Measurements from ENCODE around the gene SESN1.

Gene SESN1

GRCh38 chr6:109059571-109060021, 35.0 kb downstream of the SESN1 start:
- H3K27me3 Mint-ChIP-seq = no peaks in the 10 kb centered on the region
- no peak for DNase-seq
- peak overlapping the region; percentile 64 for H3K4me3 Mint-ChIP-seq
- H3K9me3 Mint-ChIP-seq = no peaks in the 10 kb centered on the region
- peaks cover 2% of the 10 kb centered on the region for H3K36me3 Mint-ChIP-seq (ENCODE audit: low read depth)
- peaks cover 29% of the 10 kb centered on the region for H3K4me1 Mint-ChIP-seq
- H3K27ac Mint-ChIP-seq = peak overlapping the region; percentile 55
- ATAC-seq = peak; percentile 96

- no peak for DNase-seq
- ATAC-seq = no peak
- H3K9me3 Mint-ChIP-seq = no peaks in the 10 kb centered on the region
- peaks cover 2% of the 10 kb centered on the region for H3K36me3 Mint-ChIP-seq (ENCODE audit: low read depth)
- H3K4me3 Mint-ChIP-seq = no peak overlapping the region
- peaks cover 27% of the 10 kb centered on the region for H3K4me1 Mint-ChIP-seq
- H3K27ac Mint-ChIP-seq = peak overlapping the region; percentile 55
- no peaks in the 10 kb centered on the region for H3K27me3 Mint-ChIP-seq
Observed at GRCh38 chr6:109059153-109059552, 35.5 kb downstream of the SESN1 start.

DNA sequence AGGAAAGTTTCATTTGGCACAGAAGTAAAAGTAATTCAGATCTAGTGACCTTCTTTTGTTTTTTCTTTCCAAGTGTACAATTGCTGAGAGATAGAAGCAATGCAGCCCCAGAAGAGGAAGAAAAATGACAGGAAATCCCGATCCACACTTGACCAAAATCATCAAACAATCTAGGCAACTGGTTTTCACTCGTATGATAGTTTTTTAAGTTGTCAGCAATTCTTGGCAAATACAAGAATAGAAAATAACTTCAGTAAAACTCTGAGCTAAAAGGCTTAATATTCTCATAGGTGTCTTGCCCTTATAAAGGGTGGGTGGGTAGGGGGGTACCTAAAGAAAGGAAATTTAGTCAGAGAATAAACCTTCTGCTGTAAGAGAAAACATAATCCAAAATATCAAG, 36.0 kb downstream of the SESN1 start:
- DNase-seq (no peak), ATAC-seq (no peak)
- Mint-ChIP-seq H3K36me3 (ENCODE audit: low read depth) (peaks cover 2% of the 10 kb centered on the region), H3K9me3 (no peaks in the 10 kb centered on the region), H3K27me3 (no peaks in the 10 kb centered on the region), H3K27ac (no peak overlapping the region), H3K4me1 (peaks cover 25% of the 10 kb centered on the region), H3K4me3 (no peak overlapping the region)

- no peak for DNase-seq
- no peak overlapping the region for H3K27ac Mint-ChIP-seq
- peaks cover 2% of the 10 kb centered on the region for H3K36me3 Mint-ChIP-seq (ENCODE audit: low read depth)
- no peaks in the 10 kb centered on the region for H3K9me3 Mint-ChIP-seq
- no peak for ATAC-seq
- peaks cover 30% of the 10 kb centered on the region for H3K4me1 Mint-ChIP-seq
- no peak overlapping the region for H3K4me3 Mint-ChIP-seq
- no peaks in the 10 kb centered on the region for H3K27me3 Mint-ChIP-seq
Observed at GRCh38 chr6:109056661-109057060, 38.0 kb downstream of the SESN1 start.

DNA sequence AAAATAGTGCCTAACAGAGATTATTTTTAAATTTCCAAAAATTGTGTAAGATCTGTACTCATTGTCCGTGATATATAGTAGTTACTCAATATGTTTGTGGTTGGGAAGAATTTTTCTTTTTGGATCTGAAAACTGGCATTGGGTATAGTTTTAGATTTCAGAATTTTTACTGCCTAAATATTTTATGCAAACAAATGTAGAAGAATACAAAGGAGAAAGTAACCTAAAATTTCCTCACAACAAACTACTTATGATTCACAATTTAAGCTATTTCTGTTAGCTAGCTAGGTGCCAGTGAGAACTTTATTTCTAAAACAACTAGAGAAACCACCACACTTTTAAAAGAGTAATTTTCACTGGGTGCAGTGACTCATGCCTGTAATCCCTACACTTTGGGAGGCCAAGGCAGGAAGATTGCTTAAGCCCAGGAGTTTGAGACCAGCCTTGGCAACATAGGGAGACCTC, 38.8 kb downstream of the SESN1 start:
- Mint-ChIP-seq H3K27ac (no peak overlapping the region), H3K36me3 (ENCODE audit: low read depth) (peaks cover 2% of the 10 kb centered on the region), H3K4me3 (no peak overlapping the region), H3K27me3 (no peaks in the 10 kb centered on the region), H3K4me1 (peaks cover 32% of the 10 kb centered on the region), H3K9me3 (no peaks in the 10 kb centered on the region)
- no peak for ATAC-seq
- no peak for DNase-seq

DNA sequence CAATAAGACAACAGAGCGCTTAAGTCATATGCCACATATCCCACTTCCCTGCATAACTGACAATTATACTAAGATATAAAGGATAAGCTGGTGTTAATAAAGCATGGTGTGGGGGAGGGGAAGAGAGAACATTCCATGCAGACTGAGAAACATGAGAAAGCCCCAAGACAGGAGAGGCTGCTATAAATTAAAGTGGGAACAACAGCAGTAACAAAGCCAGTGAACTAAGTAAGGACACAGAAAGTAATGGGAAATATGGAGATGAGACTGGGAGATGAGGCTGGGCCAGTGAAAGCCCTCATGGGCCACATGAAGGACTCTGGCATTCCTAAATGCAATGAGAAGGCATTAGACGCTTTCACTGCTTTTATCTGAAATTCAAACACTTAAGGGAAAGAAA, 41.3 kb downstream of the SESN1 start:
- Mint-ChIP-seq H3K9me3 (no peaks in the 10 kb centered on the region), H3K4me1 (peaks cover 17% of the 10 kb centered on the region), H3K27ac (no peak overlapping the region), H3K27me3 (no peaks in the 10 kb centered on the region), H3K36me3 (ENCODE audit: low read depth) (peaks cover 2% of the 10 kb centered on the region), H3K4me3 (no peak overlapping the region)
- DNase-seq (no peak), ATAC-seq (no peak)

- Mint-ChIP-seq H3K4me3 (no peak overlapping the region), H3K4me1 (peaks cover 20% of the 10 kb centered on the region), H3K9me3 (no peaks in the 10 kb centered on the region), H3K27ac (no peak overlapping the region), H3K36me3 (ENCODE audit: low read depth) (peaks cover 2% of the 10 kb centered on the region), H3K27me3 (no peaks in the 10 kb centered on the region)
- ATAC-seq (no peak), DNase-seq (no peak)
Observed at GRCh38 chr6:109052852-109053251, 41.8 kb downstream of the SESN1 start.

- DNase-seq = no peak
- no peaks in the 10 kb centered on the region for H3K27me3 Mint-ChIP-seq
- no peak overlapping the region for H3K4me3 Mint-ChIP-seq
- H3K27ac Mint-ChIP-seq = no peak overlapping the region
- H3K4me1 Mint-ChIP-seq = peaks cover 20% of the 10 kb centered on the region
- no peaks in the 10 kb centered on the region for H3K9me3 Mint-ChIP-seq
- H3K36me3 Mint-ChIP-seq (ENCODE audit: low read depth) = peaks cover 2% of the 10 kb centered on the region
- no peak for ATAC-seq
Observed at GRCh38 chr6:109052018-109052651, 42.5 kb downstream of the SESN1 start.

- Mint-ChIP-seq H3K4me1 (peaks cover 20% of the 10 kb centered on the region), H3K36me3 (ENCODE audit: low read depth) (no peaks in the 10 kb centered on the region), H3K4me3 (no peak overlapping the region), H3K27ac (no peak overlapping the region), H3K27me3 (no peaks in the 10 kb centered on the region), H3K9me3 (no peaks in the 10 kb centered on the region)
- ATAC-seq = no peak
- no peak for DNase-seq
Observed at GRCh38 chr6:109051301-109052017, 43.2 kb downstream of the SESN1 start.

- no peaks in the 10 kb centered on the region for H3K36me3 Mint-ChIP-seq (ENCODE audit: low read depth)
- ATAC-seq = no peak
- DNase-seq = no peak
- no peaks in the 10 kb centered on the region for H3K9me3 Mint-ChIP-seq
- H3K4me3 Mint-ChIP-seq = no peak overlapping the region
- no peak overlapping the region for H3K27ac Mint-ChIP-seq
- peaks cover 20% of the 10 kb centered on the region for H3K4me1 Mint-ChIP-seq
- H3K27me3 Mint-ChIP-seq = no peaks in the 10 kb centered on the region
Observed at GRCh38 chr6:109050447-109051102, 44.1 kb downstream of the SESN1 start.

DNA sequence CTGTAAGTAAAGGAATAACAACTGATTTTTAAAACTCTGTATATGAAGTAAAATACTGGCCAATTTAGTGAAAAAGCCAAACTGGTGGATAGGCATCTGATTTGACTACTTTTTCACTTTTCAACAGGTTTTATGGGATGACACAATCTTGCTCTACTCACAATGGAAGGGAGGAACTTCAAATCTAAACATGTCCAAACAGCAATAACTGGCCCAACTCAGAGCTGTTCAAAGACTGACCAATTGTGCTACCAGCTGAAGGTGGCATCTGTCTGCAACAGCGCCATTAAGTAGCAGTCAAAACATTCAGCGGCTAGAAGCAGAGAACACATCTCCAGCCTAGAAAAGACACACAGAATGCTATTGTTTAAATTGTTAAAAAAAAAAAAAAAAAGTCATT, 44.6 kb downstream of the SESN1 start:
- Mint-ChIP-seq H3K27ac (no peak overlapping the region), H3K9me3 (no peaks in the 10 kb centered on the region), H3K36me3 (ENCODE audit: low read depth) (no peaks in the 10 kb centered on the region), H3K4me1 (peaks cover 20% of the 10 kb centered on the region), H3K4me3 (no peak overlapping the region), H3K27me3 (no peaks in the 10 kb centered on the region)
- DNase-seq (no peak), ATAC-seq (no peak)

GRCh38 chr6:109048670-109049415, 45.8 kb downstream of the SESN1 start:
- no peaks in the 10 kb centered on the region for H3K9me3 Mint-ChIP-seq
- no peak overlapping the region for H3K4me3 Mint-ChIP-seq
- H3K36me3 Mint-ChIP-seq (ENCODE audit: low read depth) = no peaks in the 10 kb centered on the region
- no peak for DNase-seq
- no peak for ATAC-seq
- H3K4me1 Mint-ChIP-seq = peaks cover 20% of the 10 kb centered on the region
- no peak overlapping the region for H3K27ac Mint-ChIP-seq
- H3K27me3 Mint-ChIP-seq = no peaks in the 10 kb centered on the region

DNA sequence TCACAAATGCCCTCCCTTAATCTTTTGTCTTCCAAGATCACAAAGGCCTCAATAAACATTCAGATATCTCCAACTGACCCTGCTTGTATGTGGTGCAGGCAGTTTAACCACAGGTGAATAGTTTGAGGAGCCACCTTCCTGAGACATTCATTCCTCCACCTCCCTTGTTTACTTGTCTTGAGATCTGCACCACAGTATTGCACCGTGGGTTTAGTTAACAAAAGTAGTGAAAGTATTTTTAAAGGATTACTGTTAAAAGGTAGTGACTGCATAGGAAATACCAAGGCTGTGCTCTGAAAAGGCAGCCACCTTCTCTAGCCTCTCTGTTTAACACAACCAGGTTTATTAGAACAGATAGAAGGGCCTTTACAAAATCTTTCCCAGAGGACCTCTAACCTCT, 46.5 kb downstream of the SESN1 start:
- H3K4me3 Mint-ChIP-seq = no peak overlapping the region
- H3K36me3 Mint-ChIP-seq (ENCODE audit: low read depth) = no peaks in the 10 kb centered on the region
- ATAC-seq (no peak), DNase-seq (no peak)
- peaks cover 20% of the 10 kb centered on the region for H3K4me1 Mint-ChIP-seq
- no peak overlapping the region for H3K27ac Mint-ChIP-seq
- H3K27me3 Mint-ChIP-seq = no peaks in the 10 kb centered on the region
- no peaks in the 10 kb centered on the region for H3K9me3 Mint-ChIP-seq

DNA sequence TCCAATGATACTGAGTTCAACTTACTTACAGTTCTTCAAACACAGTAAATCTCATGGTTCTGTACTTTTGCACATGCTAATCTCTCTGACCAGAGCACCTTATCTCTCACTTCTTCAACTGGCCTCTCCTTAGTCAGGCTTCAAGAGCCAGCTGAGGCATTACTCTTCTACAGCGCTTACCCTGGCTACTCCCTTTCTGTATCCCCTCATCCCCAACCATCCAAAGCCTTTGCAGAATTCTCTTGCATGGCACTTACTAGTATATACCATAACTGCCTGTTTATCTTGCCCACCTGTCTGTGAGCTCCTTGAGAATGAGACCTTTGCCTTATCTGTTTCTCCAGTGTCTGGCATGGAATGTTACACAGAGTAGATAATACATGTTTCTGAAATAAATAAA, 49.2 kb downstream of the SESN1 start:
- ATAC-seq (no peak), DNase-seq (no peak)
- Mint-ChIP-seq H3K27me3 (no peaks in the 10 kb centered on the region), H3K36me3 (ENCODE audit: low read depth) (no peaks in the 10 kb centered on the region), H3K4me3 (no peak overlapping the region), H3K4me1 (peaks cover 6% of the 10 kb centered on the region), H3K27ac (no peak overlapping the region), H3K9me3 (no peaks in the 10 kb centered on the region)
